HUDEP-2 (cell line): ENCODE results near the gene TRPC4.

Experiments used
- DNase-seq, 76 experiments: peaks; one replicate each; lab custom pipeline; 2025; ENCODE audit not compliant: unreplicated experiment in 76 of 76; lab: John Stamatoyannopoulos, UW

TRPC4 gene

DNA sequence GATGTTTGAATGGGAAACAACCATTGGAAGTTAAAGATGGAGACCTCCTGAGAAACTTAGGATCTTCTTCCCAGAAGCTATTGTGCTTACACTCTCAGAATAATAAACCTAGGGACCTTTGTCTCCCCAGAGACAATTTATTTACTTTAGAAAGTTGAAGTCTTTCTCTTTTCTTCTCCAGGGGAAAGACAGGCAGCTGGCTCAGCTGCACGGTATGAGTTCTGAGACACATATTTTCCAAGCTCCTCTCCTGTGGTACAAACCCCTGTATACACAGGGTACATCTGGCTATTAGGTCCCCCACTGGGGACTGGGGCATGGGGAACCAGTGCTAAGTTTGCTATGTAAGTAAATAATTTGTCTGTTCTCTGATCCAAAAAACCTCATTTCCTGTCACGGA lies 203.5 kb downstream of the TRPC4 start:
- no peak for DNase-seq

DNA sequence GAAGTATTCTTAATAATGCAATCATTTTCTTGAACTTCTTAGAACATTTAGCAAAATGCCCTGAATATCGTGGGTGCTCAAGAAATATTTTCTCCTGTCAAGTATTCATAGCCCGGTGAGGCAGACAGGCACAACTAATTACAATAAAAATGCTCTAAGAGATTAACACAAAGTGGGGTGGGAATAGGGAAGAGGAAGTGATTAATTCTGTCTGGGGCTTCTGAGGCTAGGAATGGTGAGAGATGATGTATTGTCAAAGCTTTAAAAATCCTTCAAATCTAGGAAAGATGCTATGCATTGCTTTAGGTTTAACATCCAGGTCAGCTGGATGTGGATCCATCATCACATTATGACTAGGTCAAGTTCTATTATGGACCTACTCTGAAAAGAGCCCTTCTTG lies 204.2 kb downstream of the TRPC4 start:
- DNase-seq, result no peak

DNA sequence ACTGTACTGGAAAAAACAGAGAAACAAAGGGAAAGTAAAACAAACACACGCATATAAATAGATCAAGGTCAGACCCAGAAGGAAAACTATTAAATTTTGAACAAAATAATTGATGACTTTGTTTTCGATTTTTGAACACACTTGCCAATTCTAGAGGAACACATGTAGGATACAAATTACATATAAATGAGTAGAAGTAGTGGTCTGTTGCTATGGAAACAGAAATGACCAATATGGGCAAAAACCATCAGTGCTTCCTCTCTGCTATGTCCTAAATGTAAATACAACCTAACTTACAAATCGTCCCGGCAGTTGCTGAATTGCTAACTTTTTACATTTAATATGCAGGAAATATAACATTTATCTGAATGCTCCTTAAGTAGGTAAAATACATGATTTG lies 205.8 kb downstream of the TRPC4 start:
- no peak for DNase-seq

DNA sequence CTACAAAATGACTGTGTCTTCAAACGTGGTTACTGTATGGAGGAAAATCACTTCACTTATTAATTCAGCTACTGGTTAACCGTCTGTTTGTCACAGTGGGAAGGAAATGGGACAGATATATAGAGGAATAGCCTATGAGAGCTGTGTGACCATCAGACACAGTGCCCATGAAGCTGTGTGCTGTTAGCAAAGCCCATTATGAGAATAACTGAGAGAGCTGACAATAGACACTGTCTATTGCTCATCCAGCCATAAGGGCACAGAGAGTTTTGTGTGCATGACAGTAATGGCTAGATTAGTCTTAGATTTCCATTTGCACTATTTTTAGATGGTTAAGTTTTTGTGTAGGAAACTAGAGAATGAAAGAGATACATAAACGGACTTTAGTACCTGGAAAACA lies 206.9 kb downstream of the TRPC4 start:
- no peak for DNase-seq

DNA sequence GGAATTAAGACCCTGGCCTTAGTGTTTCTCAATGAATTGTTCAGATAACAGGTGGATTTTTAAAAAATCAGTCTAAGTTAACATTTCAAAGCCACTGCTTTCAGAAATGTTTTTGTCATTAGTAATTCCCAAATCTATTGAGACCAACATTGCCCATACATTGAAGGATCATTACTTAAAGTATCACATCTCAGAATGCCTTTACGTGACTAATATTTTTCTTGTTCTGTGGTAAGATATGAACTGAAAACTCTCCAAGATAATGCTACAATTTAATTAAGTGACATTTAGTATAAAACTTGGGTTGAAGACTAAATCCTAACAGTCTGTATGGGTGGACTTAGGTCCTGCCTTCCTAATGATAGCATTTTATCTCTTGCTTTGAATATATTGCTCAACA lies 211.6 kb downstream of the TRPC4 start:
- no peak for DNase-seq

DNA sequence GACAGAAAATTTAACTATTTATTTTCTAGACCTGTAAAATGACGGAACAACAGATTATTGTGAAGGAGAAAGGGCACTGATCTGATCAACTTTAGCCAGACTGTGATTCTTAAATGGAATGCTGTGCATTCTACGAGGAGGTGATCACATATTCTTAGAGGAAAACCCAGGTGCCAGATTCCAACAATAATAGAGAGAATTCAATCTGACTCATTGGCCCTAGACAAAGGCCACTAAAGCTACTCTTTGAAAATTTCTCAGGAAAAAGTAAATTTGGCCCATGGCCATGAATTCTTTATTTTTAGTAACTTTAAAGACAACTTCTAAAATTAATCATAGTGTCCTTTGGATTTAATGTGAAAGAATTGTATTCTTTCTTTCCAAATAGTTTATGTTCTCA lies 212.4 kb downstream of the TRPC4 start:
- DNase-seq, result no peak

DNA sequence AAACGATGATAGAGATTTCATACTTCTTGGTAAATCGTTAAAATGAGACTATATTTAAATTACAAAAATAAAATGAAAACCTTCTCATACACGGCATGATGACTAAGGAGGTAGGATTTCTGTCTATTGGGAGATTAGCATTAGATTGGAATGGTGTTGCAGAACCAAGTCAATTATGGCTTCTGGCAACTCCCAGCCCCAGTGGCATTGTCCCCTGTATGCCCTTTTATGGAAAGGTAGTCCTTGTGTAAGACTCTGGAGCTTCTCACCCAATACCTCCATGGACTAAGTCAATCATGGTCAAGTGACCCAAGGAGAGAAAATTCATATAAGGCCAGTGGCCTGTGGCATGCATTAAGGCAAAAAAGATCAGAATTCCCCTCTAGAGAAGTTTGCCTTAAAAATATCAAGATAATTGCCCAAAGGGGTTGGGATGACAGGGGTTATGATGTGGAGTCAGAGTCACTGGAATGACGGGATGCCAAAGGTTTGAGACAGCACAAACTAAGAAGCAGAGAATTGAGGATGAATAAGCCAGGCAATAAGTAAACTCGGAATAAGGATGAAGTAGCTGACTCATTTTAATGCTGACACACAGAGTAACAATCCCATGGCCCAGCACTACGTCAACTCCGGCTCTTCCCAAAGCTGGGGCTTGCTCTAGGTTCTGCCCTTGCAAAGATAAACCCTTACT lies 213.2 kb downstream of the TRPC4 start:
- DNase-seq, result no peak

DNA sequence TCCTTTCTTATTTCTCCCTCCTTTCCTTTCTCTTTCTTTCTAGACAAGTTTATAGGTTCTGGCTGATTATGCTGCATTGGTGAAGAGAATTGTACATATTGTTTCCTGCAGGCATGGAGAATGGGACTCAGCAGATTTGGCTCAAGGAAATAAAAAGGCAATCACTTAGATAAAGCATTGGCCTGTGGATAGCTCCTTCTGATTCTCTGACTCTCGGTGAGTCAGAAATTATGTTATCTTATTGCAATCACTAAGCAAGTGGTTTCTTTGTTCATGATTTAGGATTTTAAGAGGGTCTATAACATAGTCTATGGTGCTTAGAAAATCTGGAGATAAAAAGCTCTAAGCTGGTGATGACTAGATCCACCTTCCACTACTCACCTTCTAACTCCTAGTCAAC lies 217.0 kb downstream of the TRPC4 start:
- DNase-seq, result no peak

DNA sequence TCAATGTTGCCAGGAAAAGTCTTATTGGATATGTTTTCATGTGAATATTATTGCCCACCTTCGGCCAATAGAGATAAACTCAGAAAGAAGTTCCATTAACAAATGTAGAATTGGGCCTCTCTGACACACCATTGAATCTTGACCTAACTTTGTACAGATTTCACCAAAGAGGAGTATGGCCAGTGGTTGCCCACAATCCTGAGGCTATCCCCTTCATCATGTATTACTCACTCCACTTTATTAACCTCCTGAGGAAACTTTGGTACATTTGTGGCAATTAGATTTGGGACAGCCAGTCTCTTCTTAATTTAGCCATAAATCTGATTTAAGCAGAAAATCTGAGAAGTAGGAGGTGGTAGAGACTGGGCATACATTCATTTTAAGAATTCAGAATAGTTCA lies 217.7 kb downstream of the TRPC4 start:
- DNase-seq, result no peak

DNA sequence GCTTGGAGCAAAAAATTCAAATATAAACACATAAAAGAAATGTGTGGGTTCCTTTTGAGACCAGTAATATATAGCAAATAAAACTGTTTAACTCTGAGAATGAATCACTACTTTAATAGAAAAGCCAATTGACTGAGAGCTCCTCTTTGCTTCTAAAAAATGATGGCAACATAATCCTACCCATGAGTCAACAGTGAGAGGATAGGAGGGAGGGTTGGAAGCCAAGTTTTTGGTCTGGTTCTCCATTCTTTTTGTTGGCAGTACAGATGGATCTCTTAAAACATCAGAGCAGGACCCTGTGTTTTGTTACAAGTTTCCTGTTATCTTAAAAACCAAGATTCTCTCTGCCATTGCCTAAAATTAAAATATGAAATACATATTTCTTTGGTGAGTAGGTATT lies 221.0 kb downstream of the TRPC4 start:
- DNase-seq, result no peak

DNA sequence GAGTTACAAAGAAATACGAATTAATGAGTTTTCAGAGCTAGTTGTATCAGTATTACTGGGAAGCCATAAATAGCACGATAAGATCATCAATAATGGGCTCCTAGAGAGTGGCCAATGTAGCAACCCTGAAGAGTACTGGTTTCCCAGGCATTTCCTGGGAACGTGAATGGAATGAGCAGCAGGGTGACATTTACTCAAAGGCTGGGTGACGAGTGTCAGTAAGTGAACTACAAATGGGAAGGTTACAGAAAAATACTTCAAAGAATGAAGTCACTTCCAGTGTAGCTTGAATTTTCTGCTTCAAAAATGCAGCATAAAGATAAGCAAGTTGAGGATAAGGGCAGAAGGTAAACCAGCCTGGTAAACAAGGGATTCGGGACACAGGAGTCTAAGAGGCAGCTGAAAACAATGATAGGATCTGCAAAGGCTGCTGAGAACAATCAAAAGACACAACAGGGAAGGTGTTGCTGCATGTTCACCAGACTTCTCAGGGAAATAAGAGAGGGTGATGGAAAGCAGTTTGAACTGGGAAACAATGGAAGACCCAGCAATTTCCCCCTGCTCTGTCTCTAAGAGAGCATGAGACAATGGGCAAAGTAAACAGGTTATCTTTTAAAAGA lies 222.4 kb downstream of the TRPC4 start:
- no peak for DNase-seq

DNA sequence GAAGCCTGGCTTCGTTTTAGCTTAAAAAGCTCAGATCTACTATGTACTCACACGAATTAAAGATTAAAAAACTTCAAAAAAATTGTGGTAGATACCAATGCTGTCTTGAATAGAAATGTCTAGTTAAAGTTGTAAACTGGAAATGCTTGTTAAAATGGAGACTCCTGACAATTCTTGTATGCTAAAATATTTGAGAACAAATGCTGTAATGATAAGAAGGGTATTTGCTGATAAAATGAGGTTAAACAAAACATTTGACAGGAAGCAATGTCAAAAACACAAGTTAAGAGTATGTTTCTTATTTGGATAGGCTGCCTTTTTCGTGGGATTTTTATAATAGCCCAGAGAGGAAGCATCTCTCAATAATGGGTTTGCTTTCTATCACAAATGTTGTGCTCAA lies 223.0 kb downstream of the TRPC4 start:
- no peak for DNase-seq

DNA sequence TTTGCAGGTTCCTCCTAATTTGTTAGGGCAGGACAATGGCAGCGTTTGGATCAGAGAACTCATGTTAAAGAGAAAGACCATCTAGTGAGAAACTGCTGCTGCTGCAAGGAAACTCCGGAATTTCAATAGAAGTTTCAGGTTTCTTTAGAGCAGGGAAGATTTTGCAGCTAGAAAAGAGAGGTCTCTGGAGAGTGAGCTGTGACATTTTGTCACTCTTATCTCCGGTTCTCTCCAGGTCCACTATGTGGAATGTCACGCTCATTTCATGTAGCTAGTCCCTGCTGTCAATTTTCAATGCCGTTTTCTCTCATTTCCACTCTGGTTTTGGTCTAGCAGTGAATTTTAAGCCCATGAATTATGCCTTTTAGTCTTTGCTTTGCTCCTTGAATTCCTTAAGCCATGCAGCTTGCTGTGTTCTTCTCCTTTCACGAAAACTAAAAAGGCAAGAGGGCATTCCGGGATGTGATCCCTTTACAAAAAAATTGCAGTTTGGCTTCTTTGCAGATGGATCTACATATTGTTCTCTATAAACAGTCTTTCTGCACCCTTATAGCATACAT lies 224.3 kb downstream of the TRPC4 start:
- no peak for DNase-seq

DNA sequence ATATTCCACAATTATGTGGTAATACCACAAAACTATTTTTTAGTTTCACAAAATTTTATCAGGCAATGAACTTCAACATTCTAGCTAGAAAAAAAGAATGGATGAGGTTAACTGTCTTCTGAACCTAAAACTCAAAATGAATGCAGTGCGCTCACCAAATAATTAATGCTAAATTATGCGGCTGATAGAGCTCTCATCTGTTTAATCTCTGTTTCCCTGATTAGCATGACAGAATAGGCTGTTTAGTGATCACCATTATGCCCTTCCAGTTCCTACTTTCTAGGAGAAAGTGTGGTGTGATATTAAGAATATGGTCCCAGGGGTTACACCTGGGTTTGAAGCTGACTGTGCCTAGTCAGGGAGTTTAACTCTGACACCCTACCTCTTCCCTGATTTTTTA lies 228.2 kb downstream of the TRPC4 start:
- no peak for DNase-seq

DNA sequence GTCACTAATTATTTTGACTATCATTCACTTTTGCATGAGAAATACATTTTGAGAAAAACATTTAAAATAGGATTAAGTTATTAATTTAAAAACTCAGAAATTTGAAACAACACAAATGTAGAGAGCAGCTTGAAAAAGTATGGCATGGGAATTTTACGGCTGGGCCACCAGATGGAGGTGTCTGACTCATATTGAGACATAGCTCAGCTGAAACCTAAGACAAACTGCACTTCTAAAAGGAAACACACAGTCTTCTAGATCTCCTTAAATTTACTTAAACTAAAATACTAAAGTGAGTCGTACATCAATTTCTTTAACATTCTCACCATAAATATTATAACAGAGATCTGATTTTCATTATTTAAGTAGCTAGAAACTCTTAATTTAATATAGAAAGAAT lies 229.1 kb downstream of the TRPC4 start:
- peak in 5 of 76 experiments; percentile 2 to 25 (median 3) for DNase-seq

DNA sequence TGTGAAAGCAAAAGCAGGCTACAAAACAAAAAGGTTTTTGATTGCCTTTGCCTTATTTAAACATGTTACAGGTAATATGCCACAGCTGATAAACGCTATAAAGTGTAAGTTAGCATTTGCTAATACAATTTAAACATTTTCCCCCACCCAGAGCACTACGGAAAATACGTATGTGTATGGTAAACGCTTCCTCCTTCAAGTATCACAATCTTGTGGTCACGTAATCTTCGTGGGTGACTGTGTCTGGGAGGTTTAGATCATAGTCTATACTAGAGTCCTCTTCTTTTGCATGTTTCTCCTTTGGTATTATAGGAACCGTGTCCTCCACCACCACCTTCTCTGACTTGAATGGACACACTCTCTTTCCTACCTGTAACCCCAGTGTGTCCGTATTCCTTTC lies 232.9 kb downstream of the TRPC4 start:
- peak in 4 of 76 experiments; percentile 4 to 26 (median 15) for DNase-seq

DNA sequence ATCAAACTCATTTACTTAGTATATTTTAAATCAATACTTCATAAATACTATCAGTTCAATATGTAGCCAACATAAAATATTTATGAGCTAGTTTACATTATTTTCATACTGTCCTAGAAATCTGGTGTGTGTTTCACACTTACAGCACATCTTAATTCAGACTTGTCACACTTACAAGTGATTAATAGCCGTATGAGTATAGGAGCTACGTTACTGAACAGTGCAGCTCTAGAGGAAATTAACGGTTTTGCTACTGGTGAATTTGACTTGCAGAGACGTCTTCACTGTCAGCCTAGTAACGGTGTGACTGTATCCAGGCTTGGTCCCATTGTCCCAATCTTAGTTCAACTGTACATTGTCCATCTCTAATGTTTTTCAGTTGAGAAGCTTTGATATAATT lies 237.3 kb downstream of the TRPC4 start:
- DNase-seq, result no peak

DNA sequence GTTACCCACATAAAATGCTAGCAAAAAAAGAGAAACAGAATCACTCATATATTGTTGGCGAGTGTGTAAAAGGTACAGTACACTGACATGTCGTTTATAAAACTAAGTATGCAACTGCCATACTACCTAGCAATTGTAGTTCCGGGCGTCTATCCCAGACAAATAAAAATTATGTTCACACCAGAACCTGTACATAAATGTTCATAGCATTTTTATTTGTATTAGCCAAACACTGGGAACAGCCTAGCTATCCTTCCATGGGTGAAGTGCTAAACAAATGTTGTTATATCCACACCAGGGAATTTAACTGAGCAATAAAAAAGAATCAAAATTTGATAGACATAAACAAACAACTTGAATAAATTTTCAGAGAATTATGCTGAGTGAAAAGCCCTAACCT lies 242.1 kb downstream of the TRPC4 start:
- no peak for DNase-seq

DNA sequence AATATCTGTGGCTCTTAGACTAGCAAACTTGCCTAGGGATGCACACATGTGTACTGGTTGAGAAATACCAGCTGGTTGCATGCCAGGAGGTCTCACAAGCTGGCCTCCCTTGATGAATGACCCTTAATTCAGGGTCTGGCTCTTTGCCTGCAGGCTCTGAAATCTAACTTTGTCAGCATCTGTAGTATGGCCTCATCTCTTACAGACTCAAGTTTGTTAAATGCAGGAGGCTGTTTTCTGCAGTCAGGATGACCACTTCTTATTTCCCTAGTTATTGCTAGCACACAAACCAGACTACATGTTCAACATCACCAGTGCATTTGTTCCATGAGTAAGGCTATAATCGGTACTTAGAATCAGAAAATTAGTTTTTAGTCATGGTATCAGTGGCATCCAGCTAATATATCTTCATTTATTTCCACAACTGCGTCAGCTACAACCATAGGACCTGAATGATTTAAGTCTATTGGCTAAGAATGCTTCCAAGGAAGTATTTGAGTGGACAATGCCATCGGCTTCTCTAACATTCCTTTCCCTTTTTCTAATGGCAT lies 247.7 kb downstream of the TRPC4 start:
- no peak for DNase-seq

DNA sequence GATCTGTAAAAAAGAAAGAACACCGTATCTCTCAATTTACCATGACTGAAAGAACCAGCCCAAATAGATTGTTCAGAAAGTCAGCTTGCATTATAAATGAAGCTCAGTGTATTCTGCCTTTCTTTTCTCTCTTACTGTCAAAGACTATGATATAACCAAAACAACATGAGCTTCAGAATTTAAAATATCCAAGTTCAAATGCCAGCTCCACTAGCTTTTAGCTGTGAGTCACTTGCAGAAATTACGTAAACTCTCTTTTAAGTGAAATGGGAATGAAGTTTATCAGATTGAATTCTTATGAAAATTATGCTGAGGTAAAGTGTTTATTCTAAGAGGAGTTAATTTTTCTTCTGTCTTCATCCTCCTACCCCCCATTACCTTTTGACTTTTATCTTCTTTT lies 251.0 kb downstream of the TRPC4 start:
- DNase-seq, result no peak

DNA sequence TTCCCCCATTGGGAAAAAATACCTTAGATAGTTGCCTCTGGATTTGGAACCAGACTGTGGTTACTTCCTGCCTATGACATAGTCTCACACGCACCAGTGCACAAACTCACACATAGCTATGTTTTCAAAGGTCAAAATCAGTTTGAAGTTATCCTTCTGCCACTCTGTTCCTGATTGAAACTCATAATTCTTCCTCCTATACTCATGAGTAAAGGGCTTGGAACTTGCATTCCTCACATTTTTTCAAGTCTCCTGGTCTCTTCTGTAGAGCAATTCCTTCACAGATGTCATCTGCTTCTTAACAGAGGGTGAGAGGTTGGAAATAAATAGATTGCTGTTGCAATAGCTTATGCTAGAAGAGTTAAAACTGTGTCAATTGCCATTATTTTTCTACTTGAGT lies 252.4 kb downstream of the TRPC4 start:
- no peak for DNase-seq

DNA sequence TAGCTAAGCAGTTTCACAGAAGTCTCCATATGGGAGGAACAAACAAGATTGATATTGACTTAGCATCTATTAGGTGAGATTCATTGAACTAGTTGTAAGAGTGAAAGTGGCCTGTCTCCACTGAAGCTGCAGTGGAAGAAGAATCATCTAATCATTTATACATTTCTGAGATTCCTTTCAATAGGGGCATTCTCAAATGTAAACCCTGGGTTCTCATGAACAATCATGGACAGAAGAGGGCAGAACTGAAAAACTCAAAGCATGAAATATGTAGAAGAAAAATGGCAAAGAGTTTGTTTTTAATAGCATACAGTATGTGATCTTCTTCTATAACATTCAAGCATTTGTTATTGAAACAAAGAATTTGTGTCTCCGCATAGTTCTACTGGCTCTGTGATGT lies 253.4 kb downstream of the TRPC4 start:
- no peak for DNase-seq
